ENCODE measurements around the gene SLIT3. TPM values are rescaled to one million over a fixed set of nuclear protein-coding genes. Genes with fewer than 3 reads are reported as not detected.

Gene SLIT3
- total RNA-seq, 4 donors from 2014 or later: 0.97 to 6.1 (median 3.4) TPM

- H3K27me3 ChIP-seq: no peaks in the 10 kb centered on the region
- DNase-seq (no peak), ATAC-seq (no peak)
- intact Hi-C loops (cut with DNase I; ENCODE audit: low total_unique reads): no loop called here
- no peak for TF ChIP-seq POLR2A (IDR thresholded peaks at IDR 0.05)
- no peak for TF ChIP-seq CTCF (IDR thresholded peaks at IDR 0.05 in 4 of 5, conservative IDR thresholded peaks at IDR 0.05 in 1 of 5)
- H3K9me3 ChIP-seq: no peaks in the 10 kb centered on the region
- H3K4me3 ChIP-seq: no peak overlapping the region
- H3K4me1 ChIP-seq: no peaks in the 10 kb centered on the region
- no peak overlapping the region for H3K27ac ChIP-seq
- in situ Hi-C loops (cut with MboI; ENCODE audit: low sequenced_read_pairs in 4 of 4): no loop called here
- no peaks in the 10 kb centered on the region for H3K36me3 ChIP-seq
Measured at GRCh38 chr5:168752416-168753190, 548.3 kb downstream of the SLIT3 start.

GRCh38 chr5:168752012-168752411, 548.9 kb downstream of the SLIT3 start:
- H3K36me3 ChIP-seq: no peaks in the 10 kb centered on the region
- H3K4me3 ChIP-seq: no peak overlapping the region
- no peak overlapping the region for H3K27ac ChIP-seq
- no peak for DNase-seq
- intact Hi-C loops (cut with DNase I; ENCODE audit: low total_unique reads): no loop called here
- no peaks in the 10 kb centered on the region for H3K4me1 ChIP-seq
- in situ Hi-C loops (cut with MboI; ENCODE audit: low sequenced_read_pairs in 4 of 4): no loop called here
- TF ChIP-seq CTCF (IDR thresholded peaks at IDR 0.05 in 4 of 5, conservative IDR thresholded peaks at IDR 0.05 in 1 of 5): no peak
- no peak for TF ChIP-seq POLR2A (IDR thresholded peaks at IDR 0.05)
- no peak for ATAC-seq
- H3K9me3 ChIP-seq: no peaks in the 10 kb centered on the region
- H3K27me3 ChIP-seq: no peaks in the 10 kb centered on the region

- no peak for ATAC-seq
- in situ Hi-C loops (cut with MboI; ENCODE audit: low sequenced_read_pairs in 4 of 4) (no loop called here), intact Hi-C loops (cut with DNase I; ENCODE audit: low total_unique reads) (no loop called here)
- H3K4me3 ChIP-seq: no peak overlapping the region
- DNase-seq: no peak
- H3K27me3 ChIP-seq: no peaks in the 10 kb centered on the region
- TF ChIP-seq CTCF (IDR thresholded peaks at IDR 0.05 in 4 of 5, conservative IDR thresholded peaks at IDR 0.05 in 1 of 5): no peak
- no peak for TF ChIP-seq POLR2A (IDR thresholded peaks at IDR 0.05)
- H3K9me3 ChIP-seq: no peaks in the 10 kb centered on the region
- H3K27ac ChIP-seq: no peak overlapping the region
- no peaks in the 10 kb centered on the region for H3K36me3 ChIP-seq
- H3K4me1 ChIP-seq: no peaks in the 10 kb centered on the region
Measured at GRCh38 chr5:168750926-168751325, 550.0 kb downstream of the SLIT3 start.

- Histone ChIP-seq H3K27me3 (no peaks in the 10 kb centered on the region), H3K4me1 (no peaks in the 10 kb centered on the region), H3K9me3 (no peaks in the 10 kb centered on the region), H3K36me3 (no peaks in the 10 kb centered on the region), H3K27ac (no peak overlapping the region), H3K4me3 (no peak overlapping the region)
- DNase-seq (no peak), ATAC-seq (no peak)
- in situ Hi-C loops (cut with MboI; ENCODE audit: low sequenced_read_pairs in 4 of 4): no loop called here
- intact Hi-C loops (cut with DNase I; ENCODE audit: low total_unique reads): no loop called here
- TF ChIP-seq POLR2A (IDR thresholded peaks at IDR 0.05) (no peak), CTCF (IDR thresholded peaks at IDR 0.05 in 4 of 5, conservative IDR thresholded peaks at IDR 0.05 in 1 of 5) (no peak)
Measured at GRCh38 chr5:168749391-168750100, 551.4 kb downstream of the SLIT3 start.

Measured in gastrocnemius medialis (tissue), 4 donors.